ENCODE data around the gene ASIC2. TPM values are rescaled to one million over a fixed set of nuclear protein-coding genes. Genes with fewer than 3 reads are reported as not detected.

Gene ASIC2
- total and polyA plus RNA-seq, 2 donors (not counting 3 experiments of a cell fraction or from before 2014, with no cell fraction given), result not detected

DNA sequence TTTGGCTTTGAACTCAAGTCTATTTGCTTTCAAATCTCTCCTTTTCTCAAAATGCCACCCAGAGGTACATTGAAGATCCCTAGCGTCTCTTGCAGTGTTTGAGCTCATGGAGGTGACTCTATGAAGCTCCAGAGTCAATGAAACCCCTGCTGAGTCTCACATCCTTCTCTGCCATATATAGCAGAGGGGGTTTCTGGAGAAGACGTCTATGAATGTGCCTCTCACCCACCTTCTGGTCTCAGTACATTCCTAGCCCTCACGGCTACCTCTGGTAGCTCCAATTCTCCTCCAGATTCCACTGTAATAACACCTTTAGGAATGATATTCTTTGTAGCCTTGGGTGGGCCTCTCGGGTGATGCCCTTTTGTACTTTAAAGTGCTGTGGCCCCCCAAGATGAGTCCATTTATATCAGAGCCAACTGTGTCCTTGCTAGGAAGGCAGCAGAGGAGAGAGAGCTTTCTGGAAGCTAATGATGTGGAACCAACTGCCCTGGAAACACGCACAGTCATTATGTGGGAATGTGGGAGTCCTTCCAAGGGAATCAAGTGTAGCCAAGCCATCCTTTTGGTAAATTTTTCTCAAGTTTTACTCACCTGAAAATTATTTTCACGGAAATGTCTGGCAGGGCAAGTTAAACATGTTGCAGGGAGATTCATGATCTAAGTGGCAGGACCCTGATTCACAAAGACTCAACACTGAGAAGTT is 123.4 kb downstream of the ASIC2 start:
- no peak overlapping the region for H3K27ac ChIP-seq (ENCODE audit: insufficient read depth, low read depth, low read length)
- H2AFZ ChIP-seq (ENCODE audit: low read depth, low read length), result no peak overlapping the region
- no peaks in the 10 kb centered on the region for H3K79me2 ChIP-seq (ENCODE audit: control insufficient read depth, insufficient read depth, low read length)
- ChIA-PET CTCF (no interaction called here), POLR2A (no interaction called here)
- no peaks in the 10 kb centered on the region for H3K36me3 ChIP-seq (ENCODE audit: control insufficient read depth in 2 of 2, extremely low read depth in 1 of 2, insufficient read depth in 2 of 2, low read length in 2 of 2)
- intact Hi-C loops (cut with micrococcal nuclease) (no loop called here), dilution Hi-C loops (cut with MboI; ENCODE audit: extremely low pct_ligation_motif_present, low sequenced_read_pairs) (no loop called here)
- H4K20me1 ChIP-seq (replicated peaks; ENCODE audit: control insufficient read depth, extremely low read depth, insufficient read depth, low read length), result no peaks in the 10 kb centered on the region
- no peaks in the 10 kb centered on the region for H3K4me1 ChIP-seq (ENCODE audit: control insufficient read depth, extremely low read depth, insufficient read depth, low read length)
- no peak overlapping the region for H3K4me3 ChIP-seq (replicated peaks in 1 of 3; ENCODE audit: insufficient read depth in 1 of 3, low read depth in 1 of 3, low read length in 3 of 3)
- no peak overlapping the region for H3K9ac ChIP-seq (replicated peaks; ENCODE audit: extremely low read depth, insufficient read depth, low read length)
- H3K9me1 ChIP-seq (replicated peaks; ENCODE audit: control insufficient read depth, extremely low read depth, insufficient read depth, low read length), result no peaks in the 10 kb centered on the region
- FAIRE-seq, result no peak
- TF ChIP-seq POLR2AphosphoS5 (IDR thresholded peaks at IDR 0.05; ENCODE audit: insufficient read depth, low read depth, low read length), result no peak
- TF ChIP-seq GATA2 (IDR thresholded peaks at IDR 0.05; ENCODE audit: insufficient read depth, insufficient read length, low read depth, low read length), result no peak
- TF ChIP-seq, protein P1, sequence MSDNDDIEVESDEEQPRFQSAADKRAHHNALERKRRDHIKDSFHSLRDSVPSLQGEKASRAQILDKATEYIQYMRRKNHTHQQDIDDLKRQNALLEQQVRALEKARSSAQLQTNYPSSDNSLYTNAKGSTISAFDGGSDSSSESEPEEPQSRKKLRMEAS (IDR thresholded peaks at IDR 0.05; ENCODE audit: insufficient read depth, insufficient read length), result no peak
- TF ChIP-seq POLR2A (IDR thresholded peaks at IDR 0.05; ENCODE audit: low read depth, low read length), result no peak
- no peak for TF ChIP-seq MYC (IDR thresholded peaks at IDR 0.05; ENCODE audit: low read depth, low read length)
- no peak for TF ChIP-seq FOS (IDR thresholded peaks at IDR 0.05; ENCODE audit: borderline replicate concordance, insufficient read depth, low read length)
- TF ChIP-seq, protein P2, sequence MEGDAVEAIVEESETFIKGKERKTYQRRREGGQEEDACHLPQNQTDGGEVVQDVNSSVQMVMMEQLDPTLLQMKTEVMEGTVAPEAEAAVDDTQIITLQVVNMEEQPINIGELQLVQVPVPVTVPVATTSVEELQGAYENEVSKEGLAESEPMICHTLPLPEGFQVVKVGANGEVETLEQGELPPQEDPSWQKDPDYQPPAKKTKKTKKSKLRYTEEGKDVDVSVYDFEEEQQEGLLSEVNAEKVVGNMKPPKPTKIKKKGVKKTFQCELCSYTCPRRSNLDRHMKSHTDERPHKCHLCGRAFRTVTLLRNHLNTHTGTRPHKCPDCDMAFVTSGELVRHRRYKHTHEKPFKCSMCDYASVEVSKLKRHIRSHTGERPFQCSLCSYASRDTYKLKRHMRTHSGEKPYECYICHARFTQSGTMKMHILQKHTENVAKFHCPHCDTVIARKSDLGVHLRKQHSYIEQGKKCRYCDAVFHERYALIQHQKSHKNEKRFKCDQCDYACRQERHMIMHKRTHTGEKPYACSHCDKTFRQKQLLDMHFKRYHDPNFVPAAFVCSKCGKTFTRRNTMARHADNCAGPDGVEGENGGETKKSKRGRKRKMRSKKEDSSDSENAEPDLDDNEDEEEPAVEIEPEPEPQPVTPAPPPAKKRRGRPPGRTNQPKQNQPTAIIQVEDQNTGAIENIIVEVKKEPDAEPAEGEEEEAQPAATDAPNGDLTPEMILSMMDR (IDR thresholded peaks at IDR 0.05; ENCODE audit: extremely low read depth in 1 of 2, insufficient read depth in 1 of 2, low read depth in 1 of 2, low read length in 2 of 2), result no peak
- TF ChIP-seq JUN (IDR thresholded peaks at IDR 0.05; ENCODE audit: borderline replicate concordance, insufficient read depth, insufficient read length, low read depth), result no peak
- TF ChIP-seq EZH2 (IDR thresholded peaks at IDR 0.05; ENCODE audit: borderline replicate concordance, low read depth, low read length, severe bottlenecking), result no peak
- no peaks in the 10 kb centered on the region for H3K27me3 ChIP-seq (ENCODE audit: control insufficient read depth in 2 of 2, insufficient read depth in 2 of 2, low read length in 2 of 2)
- no TSS peak for BruUV-seq (replicated peaks)
- DNase-seq (ENCODE audit: low read depth, low spot score), result no peak
- no peaks in the 10 kb centered on the region for H3K9me3 ChIP-seq (replicated peaks; ENCODE audit: control insufficient read depth, insufficient read depth, low read length)
- H3K4me2 ChIP-seq (ENCODE audit: insufficient read depth, low read length), result no peak overlapping the region

All from endothelial cell of umbilical vein (primary cell).